ENCODE measurements around the gene SLC16A10.
"Not testable (repeated sequence)": the region's sequence is repeated elsewhere in the genome, so short reads cannot be mapped to it uniquely, and the experiment has no call there.

SLC16A10 gene

DNA sequence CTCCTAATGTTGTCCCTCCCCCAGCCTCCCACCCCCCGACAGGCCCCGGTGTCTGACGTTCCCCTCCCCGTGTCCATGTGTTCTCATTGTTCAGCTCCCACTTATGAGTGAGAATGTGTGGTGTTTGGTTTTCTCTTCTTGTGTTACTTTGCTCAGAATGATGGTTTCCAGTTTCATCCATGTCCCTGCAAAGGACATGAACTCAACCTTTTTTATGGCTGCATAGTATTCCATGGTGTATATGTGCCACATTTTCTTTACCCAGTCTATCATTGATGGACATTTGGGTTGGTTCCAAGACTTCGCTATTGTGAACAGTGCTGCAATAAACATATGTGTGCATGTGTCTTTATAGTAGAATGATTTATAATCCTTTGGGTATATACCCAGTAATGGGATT lies 24.4 kb upstream of the SLC16A10 start:
- not testable (repeated sequence) for H3K27ac ChIP-seq (ENCODE audit: low read depth, low read length); H3K4me3 ChIP-seq (ENCODE audit: low read depth in 1 of 2, low read length in 2 of 2); H3K4me1 ChIP-seq (ENCODE audit: control insufficient read depth in 1 of 2, insufficient read depth in 2 of 2, low read length in 2 of 2); H3K9me3 ChIP-seq (ENCODE audit: control insufficient read depth in 1 of 2, low read length in 2 of 2); H3K27me3 ChIP-seq (ENCODE audit: control insufficient read depth in 1 of 2, insufficient read depth in 2 of 2, low read length in 2 of 2); H3K9ac ChIP-seq (ENCODE audit: low read depth in 1 of 2, low read length in 2 of 2); H3K36me3 ChIP-seq (ENCODE audit: control insufficient read depth in 1 of 2, insufficient read depth in 2 of 2, low read length in 2 of 2)

DNA sequence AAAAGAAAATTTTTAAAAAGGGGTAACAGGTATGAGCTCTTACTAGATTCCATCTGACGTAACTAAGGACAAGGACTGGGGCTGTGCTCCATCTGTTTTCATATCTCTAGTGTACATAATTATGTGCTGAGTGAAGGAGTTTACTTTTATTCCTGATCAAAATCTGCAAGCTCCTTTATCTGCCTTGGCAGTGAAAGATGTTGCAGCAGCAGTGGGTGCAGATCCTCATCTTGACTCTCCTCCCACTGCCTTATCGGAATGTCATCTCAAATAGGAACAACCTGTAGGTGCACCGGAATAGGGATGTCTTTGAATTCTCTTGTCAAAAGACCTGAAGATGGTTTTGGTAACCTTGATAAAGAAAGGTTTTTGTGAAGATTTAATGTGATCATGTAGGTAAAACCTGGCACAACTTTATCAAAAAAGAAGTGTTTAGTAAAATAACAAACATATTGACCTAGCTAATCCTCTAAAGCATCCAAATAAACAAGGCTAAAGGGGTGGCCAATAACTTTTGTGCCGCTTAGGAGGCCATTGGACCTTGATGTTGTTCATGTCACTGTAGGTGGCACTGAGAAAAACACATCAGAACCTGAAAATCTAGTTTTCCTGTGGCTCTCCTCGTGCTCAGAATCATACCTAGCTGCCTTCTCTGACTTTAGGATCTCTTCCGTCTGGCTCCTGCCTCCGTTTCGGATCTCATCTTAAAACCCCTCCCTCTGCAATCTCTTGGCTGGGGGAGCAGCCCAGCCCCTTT lies 19.0 kb upstream of the SLC16A10 start:
- Histone ChIP-seq H3K9ac (ENCODE audit: low read depth in 1 of 2, low read length in 2 of 2) (no peak overlapping the region), H3K36me3 (ENCODE audit: control insufficient read depth in 1 of 2, insufficient read depth in 2 of 2, low read length in 2 of 2) (no peaks in the 10 kb centered on the region), H3K9me3 (ENCODE audit: control insufficient read depth in 1 of 2, low read length in 2 of 2) (no peaks in the 10 kb centered on the region), H3K27ac (ENCODE audit: low read depth, low read length) (no peak overlapping the region), H3K4me3 (ENCODE audit: low read depth in 1 of 2, low read length in 2 of 2) (no peak overlapping the region), H3K27me3 (ENCODE audit: control insufficient read depth in 1 of 2, insufficient read depth in 2 of 2, low read length in 2 of 2) (peaks cover 0 to 6% of the 10 kb centered on the region in 2 donors), H3K4me1 (ENCODE audit: control insufficient read depth in 1 of 2, insufficient read depth in 2 of 2, low read length in 2 of 2) (no peaks in the 10 kb centered on the region)

- Histone ChIP-seq H3K4me1 (ENCODE audit: control insufficient read depth in 1 of 2, insufficient read depth in 2 of 2, low read length in 2 of 2) (no peaks in the 10 kb centered on the region), H3K27me3 (ENCODE audit: control insufficient read depth in 1 of 2, insufficient read depth in 2 of 2, low read length in 2 of 2) (peaks cover 0 to 6% of the 10 kb centered on the region in 2 donors), H3K4me3 (ENCODE audit: low read depth in 1 of 2, low read length in 2 of 2) (no peak overlapping the region), H3K36me3 (ENCODE audit: control insufficient read depth in 1 of 2, insufficient read depth in 2 of 2, low read length in 2 of 2) (no peaks in the 10 kb centered on the region), H3K27ac (ENCODE audit: low read depth, low read length) (no peak overlapping the region), H3K9ac (ENCODE audit: low read depth in 1 of 2, low read length in 2 of 2) (no peak overlapping the region), H3K9me3 (ENCODE audit: control insufficient read depth in 1 of 2, low read length in 2 of 2) (no peaks in the 10 kb centered on the region)
Observed at GRCh38 chr6:111068866-111069234, 18.5 kb upstream of the SLC16A10 start.

- no peaks in the 10 kb centered on the region for H3K4me1 ChIP-seq (ENCODE audit: control insufficient read depth in 1 of 2, insufficient read depth in 2 of 2, low read length in 2 of 2)
- H3K4me3 ChIP-seq (ENCODE audit: low read depth in 1 of 2, low read length in 2 of 2), result no peak overlapping the region
- H3K27ac ChIP-seq (ENCODE audit: low read depth, low read length), result no peak overlapping the region
- H3K36me3 ChIP-seq (ENCODE audit: control insufficient read depth in 1 of 2, insufficient read depth in 2 of 2, low read length in 2 of 2), result no peaks in the 10 kb centered on the region
- H3K27me3 ChIP-seq (ENCODE audit: control insufficient read depth in 1 of 2, insufficient read depth in 2 of 2, low read length in 2 of 2), result peaks cover 0 to 6% of the 10 kb centered on the region in 2 donors
- H3K9me3 ChIP-seq (ENCODE audit: control insufficient read depth in 1 of 2, low read length in 2 of 2), result no peaks in the 10 kb centered on the region
- no peak overlapping the region for H3K9ac ChIP-seq (ENCODE audit: low read depth in 1 of 2, low read length in 2 of 2)
Observed at GRCh38 chr6:111069382-111070104, 17.8 kb upstream of the SLC16A10 start.

- H3K4me1 ChIP-seq (ENCODE audit: control insufficient read depth in 1 of 2, insufficient read depth in 2 of 2, low read length in 2 of 2), result no peaks in the 10 kb centered on the region
- no peaks in the 10 kb centered on the region for H3K9me3 ChIP-seq (ENCODE audit: control insufficient read depth in 1 of 2, low read length in 2 of 2)
- no peak overlapping the region for H3K27ac ChIP-seq (ENCODE audit: low read depth, low read length)
- H3K36me3 ChIP-seq (ENCODE audit: control insufficient read depth in 1 of 2, insufficient read depth in 2 of 2, low read length in 2 of 2), result no peaks in the 10 kb centered on the region
- H3K4me3 ChIP-seq (ENCODE audit: low read depth in 1 of 2, low read length in 2 of 2), result no peak overlapping the region
- H3K9ac ChIP-seq (ENCODE audit: low read depth in 1 of 2, low read length in 2 of 2), result no peak overlapping the region
- peaks cover 0 to 6% of the 10 kb centered on the region in 2 donors for H3K27me3 ChIP-seq (ENCODE audit: control insufficient read depth in 1 of 2, insufficient read depth in 2 of 2, low read length in 2 of 2)
Observed at GRCh38 chr6:111070105-111071005, 16.9 kb upstream of the SLC16A10 start.

DNA sequence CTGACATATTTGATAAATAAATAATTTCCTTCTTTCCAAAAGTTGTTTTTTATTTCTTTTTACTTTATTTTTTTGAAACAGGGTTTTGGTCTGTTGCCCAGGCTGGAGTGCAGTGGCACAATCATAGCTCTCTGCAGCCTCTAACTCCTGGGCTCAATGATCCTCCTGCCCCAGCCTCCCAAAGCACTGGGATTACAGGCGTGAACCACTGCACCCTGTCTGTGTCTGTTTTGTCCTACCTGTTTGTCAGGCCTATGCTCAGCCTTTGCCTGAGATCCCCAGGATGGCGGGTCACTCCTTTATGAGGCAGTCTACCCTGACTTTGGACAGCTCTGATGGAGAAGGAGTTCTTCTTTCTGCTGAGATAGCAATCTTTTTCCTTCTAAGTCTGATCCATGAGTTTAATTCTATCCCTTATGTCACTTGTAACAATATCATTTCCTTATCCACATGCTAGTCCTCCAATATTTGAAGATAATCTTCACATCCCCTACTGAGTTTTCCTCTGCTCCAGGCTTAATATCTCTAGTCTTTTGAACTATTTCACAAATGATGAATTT lies 14.4 kb upstream of the SLC16A10 start:
- Histone ChIP-seq H3K27me3 (ENCODE audit: control insufficient read depth in 1 of 2, insufficient read depth in 2 of 2, low read length in 2 of 2) (no peaks in the 10 kb centered on the region), H3K27ac (ENCODE audit: low read depth, low read length) (no peak overlapping the region), H3K36me3 (ENCODE audit: control insufficient read depth in 1 of 2, insufficient read depth in 2 of 2, low read length in 2 of 2) (no peaks in the 10 kb centered on the region), H3K9me3 (ENCODE audit: control insufficient read depth in 1 of 2, low read length in 2 of 2) (no peaks in the 10 kb centered on the region), H3K4me1 (ENCODE audit: control insufficient read depth in 1 of 2, insufficient read depth in 2 of 2, low read length in 2 of 2) (no peaks in the 10 kb centered on the region), H3K4me3 (ENCODE audit: low read depth in 1 of 2, low read length in 2 of 2) (no peak overlapping the region), H3K9ac (ENCODE audit: low read depth in 1 of 2, low read length in 2 of 2) (no peak overlapping the region)

GRCh38 chr6:111074311-111074710 lies 13.0 kb upstream of the SLC16A10 start:
- no peaks in the 10 kb centered on the region for H3K27me3 ChIP-seq (ENCODE audit: control insufficient read depth in 1 of 2, insufficient read depth in 2 of 2, low read length in 2 of 2)
- no peaks in the 10 kb centered on the region for H3K36me3 ChIP-seq (ENCODE audit: control insufficient read depth in 1 of 2, insufficient read depth in 2 of 2, low read length in 2 of 2)
- no peak overlapping the region for H3K4me3 ChIP-seq (ENCODE audit: low read depth in 1 of 2, low read length in 2 of 2)
- no peaks in the 10 kb centered on the region for H3K4me1 ChIP-seq (ENCODE audit: control insufficient read depth in 1 of 2, insufficient read depth in 2 of 2, low read length in 2 of 2)
- H3K9me3 ChIP-seq (ENCODE audit: control insufficient read depth in 1 of 2, low read length in 2 of 2), result no peaks in the 10 kb centered on the region
- no peak overlapping the region for H3K9ac ChIP-seq (ENCODE audit: low read depth in 1 of 2, low read length in 2 of 2)
- no peak overlapping the region for H3K27ac ChIP-seq (ENCODE audit: low read depth, low read length)

GRCh38 chr6:111076024-111076695 lies 11.1 kb upstream of the SLC16A10 start:
- H3K4me1 ChIP-seq (ENCODE audit: control insufficient read depth in 1 of 2, insufficient read depth in 2 of 2, low read length in 2 of 2), result no peaks in the 10 kb centered on the region
- no peak overlapping the region for H3K27ac ChIP-seq (ENCODE audit: low read depth, low read length)
- no peaks in the 10 kb centered on the region for H3K36me3 ChIP-seq (ENCODE audit: control insufficient read depth in 1 of 2, insufficient read depth in 2 of 2, low read length in 2 of 2)
- no peak overlapping the region for H3K9ac ChIP-seq (ENCODE audit: low read depth in 1 of 2, low read length in 2 of 2)
- no peak overlapping the region for H3K4me3 ChIP-seq (ENCODE audit: low read depth in 1 of 2, low read length in 2 of 2)
- no peaks in the 10 kb centered on the region for H3K9me3 ChIP-seq (ENCODE audit: control insufficient read depth in 1 of 2, low read length in 2 of 2)
- H3K27me3 ChIP-seq (ENCODE audit: control insufficient read depth in 1 of 2, insufficient read depth in 2 of 2, low read length in 2 of 2), result no peaks in the 10 kb centered on the region

DNA sequence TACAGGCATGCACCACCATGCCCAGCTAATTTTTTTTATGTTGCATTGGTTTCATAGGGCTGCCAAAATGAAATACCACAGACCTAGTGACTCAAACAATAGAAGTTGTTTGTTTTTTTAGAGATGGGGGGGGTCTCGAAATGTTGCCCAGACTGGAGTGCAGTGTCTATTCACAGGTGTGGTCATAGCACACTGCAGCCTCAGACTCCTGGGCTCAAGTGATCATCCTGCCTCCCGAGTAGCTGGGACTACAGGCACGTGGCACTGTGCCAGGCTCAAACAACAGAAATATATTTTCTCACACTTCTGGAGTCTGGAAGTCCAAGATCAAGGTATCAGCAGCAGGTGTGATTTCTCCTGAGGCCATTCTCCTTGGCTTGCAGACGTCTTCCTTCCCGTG lies 6.6 kb upstream of the SLC16A10 start:
- Histone ChIP-seq H3K9ac (ENCODE audit: low read depth in 1 of 2, low read length in 2 of 2) (no peak overlapping the region), H3K27me3 (ENCODE audit: control insufficient read depth in 1 of 2, insufficient read depth in 2 of 2, low read length in 2 of 2) (no peaks in the 10 kb centered on the region), H3K36me3 (ENCODE audit: control insufficient read depth in 1 of 2, insufficient read depth in 2 of 2, low read length in 2 of 2) (no peaks in the 10 kb centered on the region), H3K4me3 (ENCODE audit: low read depth in 1 of 2, low read length in 2 of 2) (no peak overlapping the region), H3K4me1 (ENCODE audit: control insufficient read depth in 1 of 2, insufficient read depth in 2 of 2, low read length in 2 of 2) (no peaks in the 10 kb centered on the region), H3K27ac (ENCODE audit: low read depth, low read length) (no peak overlapping the region), H3K9me3 (ENCODE audit: control insufficient read depth in 1 of 2, low read length in 2 of 2) (no peaks in the 10 kb centered on the region)
